ENCODE measurements around the gene ZCCHC2.

Gene ZCCHC2

DNA sequence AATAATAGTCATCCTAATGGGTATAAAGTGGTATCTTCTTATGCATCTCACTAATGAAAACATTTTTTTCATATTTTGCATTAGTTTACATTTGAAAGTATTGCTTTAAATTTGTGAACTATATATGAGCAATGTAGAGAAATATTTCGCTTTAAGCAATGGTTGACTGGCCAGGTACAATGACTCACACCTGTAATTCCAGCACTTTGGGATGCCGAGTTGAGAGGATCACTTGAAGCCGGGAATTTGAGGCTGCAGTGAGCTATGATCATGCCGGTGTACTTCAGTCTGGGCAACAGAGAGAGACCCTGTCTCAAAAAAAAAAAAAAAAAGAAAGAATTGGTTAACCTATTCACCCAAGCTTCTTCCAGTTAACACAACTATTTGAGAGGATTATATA is 15.1 kb downstream of the ZCCHC2 start:
- DNase-seq = no peak

DNA sequence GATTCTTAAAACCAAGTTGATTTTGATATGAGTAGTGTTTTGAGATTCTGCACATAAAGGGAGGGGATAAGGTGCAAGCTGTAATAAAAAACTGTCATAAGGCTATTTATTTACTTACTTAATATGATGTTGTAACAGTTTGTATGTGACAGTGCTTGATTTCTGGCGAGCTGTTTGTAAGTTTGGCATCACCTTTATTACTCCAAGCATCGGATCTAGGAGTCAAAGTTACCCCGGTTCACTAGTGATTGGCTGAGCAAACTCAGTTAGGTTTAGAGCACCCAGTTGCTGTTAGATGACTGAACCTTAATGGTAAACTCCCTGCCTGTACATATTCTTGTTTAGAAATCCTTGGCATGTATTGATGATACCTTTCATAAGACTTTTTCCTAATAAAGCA is 16.1 kb downstream of the ZCCHC2 start:
- DNase-seq = no peak

DNA sequence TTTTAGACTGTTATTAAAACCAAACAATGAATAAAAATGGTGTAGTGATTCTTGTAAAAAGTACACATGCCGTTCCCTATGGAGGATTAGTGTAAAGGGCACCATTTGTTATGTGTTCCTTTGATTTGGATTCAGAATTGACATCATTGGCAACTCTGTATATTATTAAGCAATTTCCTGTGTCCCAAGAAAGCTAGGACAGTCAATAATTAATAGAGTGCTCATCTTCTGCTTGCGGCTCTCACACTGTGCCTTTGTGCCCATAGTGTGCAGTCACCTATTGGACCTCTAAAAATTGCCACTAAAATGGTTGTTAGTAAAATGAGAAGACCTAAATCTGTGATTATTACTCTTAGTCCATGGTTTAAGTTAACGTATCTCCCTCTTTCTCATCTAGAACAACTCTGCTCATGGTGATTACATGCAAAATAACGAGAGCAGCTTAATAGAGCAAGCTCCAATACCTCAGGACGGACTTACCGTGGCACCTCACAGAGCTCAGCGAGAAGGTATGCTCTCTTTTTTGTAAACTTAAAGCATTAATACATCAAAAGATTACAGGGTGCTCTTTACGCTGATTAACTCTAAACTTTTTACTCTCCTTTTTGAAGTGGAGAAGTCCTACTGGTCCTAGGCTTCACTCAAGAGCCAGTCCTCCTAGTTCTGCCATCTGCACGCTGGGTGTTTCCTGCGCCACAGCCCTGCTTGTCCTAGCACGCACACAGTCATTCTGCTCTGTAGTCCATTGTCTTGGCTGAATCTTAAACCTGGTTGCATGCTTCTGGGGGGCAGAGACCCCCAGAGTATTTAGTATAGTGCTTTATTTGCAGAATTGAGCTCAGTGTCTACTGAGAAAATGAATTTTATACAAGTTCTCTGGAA is 16.7 kb downstream of the ZCCHC2 start:
- DNase-seq = no peak

DNA sequence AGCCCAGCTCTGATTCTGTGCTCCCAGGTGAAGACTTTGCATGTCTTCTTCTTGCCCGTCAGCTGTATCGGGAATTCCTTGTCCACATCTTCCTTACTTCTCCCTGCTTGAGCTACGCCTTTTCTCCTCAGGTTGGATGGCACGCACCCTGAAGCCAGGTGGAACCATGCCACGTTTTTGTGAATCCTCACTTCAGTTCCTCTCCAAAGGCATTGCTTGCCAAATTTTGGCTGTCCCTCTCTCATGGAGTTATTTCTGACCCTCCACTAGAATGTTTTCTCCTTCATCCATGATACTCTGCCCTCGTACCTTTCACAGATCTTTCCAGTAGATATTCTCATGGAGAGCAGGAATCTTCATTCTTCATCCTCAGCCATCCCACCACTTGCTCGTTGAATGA is 20.2 kb downstream of the ZCCHC2 start:
- no peak for DNase-seq

DNA sequence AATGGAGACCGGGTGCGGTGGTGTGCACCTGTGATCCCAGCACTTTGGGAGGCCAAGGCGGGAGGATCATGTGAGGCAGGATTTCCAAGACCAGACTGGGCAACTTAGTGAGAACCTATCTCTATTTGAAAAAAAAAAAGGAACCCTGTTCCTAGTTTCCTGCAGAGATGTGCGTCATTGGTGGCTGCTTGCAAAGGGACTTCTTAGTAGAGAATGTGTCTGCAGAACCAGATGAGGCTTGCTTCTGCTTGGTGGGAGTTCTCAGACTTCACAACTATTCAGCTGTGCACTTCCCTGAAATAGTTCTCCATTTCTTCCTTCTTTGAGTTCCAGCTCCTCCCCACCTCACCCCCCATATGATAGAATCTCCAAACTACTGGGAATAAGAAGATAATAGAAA is 22.3 kb downstream of the ZCCHC2 start:
- no peak for DNase-seq

DNA sequence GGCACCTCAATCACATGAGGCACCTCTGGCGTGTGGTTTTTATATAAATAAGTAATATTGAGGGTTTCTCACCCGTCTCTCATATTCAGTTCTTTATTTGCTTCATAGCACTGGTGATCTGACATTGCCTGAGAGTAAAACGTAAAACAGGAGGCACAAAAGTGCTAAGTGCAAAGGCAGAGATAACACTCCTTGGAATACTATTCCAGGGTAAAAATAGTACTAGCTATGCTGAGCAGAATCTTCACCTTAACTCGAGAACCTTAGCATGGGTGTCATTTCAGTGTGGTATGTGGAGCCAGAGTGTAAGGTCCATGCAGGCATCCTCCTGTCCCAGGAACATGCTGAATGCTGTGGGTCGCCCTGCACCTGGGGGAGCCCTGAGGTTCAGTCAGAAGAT is 26.9 kb downstream of the ZCCHC2 start:
- no peak for DNase-seq

DNA sequence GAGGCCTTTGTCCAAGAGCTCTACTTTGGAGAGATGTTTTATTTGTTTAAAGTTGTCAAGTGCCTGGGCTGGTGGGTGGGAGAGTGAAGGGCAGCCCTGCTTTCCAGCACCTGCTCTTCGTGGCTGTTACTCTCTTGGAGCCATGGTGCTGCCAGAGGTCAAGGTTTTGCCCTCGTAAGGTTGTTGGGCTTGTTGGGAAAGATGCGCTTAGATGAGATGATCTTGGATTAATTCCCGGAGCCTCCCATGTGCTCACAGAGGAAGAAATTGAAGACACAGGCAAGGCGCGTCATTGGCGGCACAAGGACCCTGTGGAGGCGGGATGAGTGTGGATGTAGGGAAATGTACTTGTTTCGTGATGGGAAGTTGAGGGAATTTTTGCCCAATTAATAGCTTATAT is 27.9 kb downstream of the ZCCHC2 start:
- DNase-seq = no peak

DNA sequence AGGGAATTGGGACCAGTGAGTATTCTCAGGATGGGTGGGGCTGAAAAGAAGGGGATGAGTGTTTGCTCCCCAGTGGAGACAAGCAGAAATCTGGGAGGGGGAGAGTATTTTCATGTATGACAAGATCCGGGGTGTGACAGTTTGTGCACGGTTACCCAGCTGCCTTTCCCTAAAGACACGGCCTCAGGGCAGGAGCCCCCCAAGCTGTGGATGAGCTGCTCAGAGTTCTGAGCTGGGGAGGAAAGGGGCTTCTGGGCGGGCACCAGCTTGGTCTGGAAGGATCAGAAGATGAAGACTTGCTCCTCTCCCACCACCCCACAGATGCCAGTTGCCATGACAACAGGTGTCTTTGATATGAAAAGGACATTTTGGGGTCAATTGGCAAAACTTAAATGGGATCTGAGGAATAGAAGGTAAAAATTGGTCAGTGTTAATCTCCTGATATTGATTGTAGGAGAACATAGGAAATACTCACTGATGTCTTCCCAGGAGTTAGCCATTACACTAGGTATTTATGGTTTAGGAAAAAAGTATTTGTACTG is 29.2 kb downstream of the ZCCHC2 start:
- DNase-seq = no peak

DNA sequence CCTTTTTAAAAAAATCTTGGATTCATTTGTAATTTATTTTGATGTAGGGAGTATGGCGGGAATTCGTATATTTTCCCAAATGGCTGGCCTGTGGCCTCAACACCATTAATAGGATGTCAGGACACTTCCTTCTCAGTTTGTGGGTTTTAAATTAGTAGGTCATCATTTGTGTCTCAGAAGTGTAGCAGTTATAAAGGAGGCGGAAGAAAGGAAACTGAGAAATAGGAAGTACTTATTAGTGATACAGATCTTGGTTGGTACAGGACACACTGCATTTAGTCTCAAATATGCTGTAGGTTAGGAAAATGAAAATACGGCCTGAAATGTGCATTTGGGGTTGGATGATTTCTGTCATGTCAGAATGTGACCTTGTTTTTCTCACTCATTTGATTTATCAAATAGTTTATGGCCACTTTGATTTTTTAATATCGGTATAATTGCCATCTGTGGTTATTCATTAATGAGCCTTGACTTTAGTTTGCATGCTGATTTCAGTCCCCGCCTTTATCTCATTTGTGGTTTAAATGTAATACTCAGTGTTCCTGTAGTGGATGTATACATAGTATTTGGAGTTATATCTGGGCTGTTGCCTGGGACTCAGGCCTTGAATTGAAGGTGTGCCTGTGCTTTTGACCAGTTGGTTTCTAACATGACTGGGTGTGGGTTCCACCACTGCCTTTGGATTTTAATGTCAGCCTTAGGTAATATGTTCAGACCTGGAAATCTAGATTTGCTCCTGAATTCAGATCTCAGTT is 31.4 kb downstream of the ZCCHC2 start:
- DNase-seq = no peak

DNA sequence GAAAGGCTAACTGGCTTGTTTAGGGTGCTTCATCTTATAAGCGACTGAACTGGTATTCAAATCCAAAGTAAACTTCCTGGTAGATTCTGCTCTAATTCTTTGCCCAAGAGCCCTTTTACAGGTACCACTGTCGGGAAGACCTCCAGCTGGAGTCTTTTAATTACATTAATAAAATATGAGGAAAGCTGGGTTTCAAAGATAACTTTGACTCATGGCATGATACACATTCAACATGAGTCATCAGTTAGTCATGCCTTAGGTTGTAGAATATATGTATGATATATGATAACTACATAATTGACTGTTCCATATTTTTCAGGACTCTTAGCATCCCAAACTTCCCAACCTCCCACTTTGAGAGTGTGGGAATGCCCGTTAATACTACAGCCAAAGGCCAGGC is 32.3 kb downstream of the ZCCHC2 start:
- no peak for DNase-seq

DNA sequence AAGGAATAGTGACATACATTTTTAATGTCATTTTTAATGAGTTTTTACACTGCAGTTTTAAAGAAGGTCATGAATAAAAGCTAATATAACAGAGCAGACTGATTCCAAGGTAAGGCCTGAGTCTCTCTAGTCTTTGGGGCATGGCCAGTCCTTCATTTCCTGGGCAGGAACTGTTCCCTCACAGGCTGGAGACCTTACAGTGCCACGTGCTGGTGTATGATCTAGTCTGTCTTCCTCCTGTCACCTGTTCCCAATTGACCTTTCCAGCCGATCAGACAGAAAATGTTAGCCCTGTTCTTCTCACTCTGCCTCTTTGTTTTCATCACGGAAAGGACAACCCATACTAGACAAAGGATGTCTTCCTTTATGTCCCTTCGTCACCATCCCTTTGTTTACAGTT is 33.6 kb downstream of the ZCCHC2 start:
- DNase-seq = no peak

DNA sequence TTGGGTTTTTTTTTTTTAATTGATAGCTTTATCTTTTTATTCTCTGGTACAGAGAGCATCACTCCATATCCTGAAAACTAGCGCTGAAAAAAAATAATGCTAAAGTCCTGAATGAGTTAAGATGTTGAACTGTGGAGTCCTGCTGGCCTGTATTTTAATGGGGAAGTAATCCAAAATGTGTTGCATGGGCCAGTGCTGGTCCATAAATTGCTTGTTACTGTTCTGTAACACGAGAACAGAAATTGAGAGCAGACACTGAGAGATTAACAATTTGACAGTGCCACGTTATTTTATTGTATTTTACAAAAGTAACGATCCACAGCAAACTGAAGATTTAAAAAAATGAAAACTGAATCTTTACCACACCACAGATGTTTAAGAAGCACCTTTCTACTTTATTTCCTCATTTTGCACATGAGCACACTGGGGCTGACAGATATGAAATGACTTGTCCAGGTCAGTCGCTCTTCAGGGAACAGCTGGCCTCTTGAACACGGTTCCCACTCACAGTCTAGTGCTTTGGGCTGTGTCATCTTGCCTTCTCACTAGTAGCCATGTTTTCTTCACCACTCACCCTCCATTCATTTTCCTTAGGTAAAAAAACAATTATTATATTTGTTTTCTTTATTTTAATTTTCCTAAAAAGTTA is 35.3 kb downstream of the ZCCHC2 start:
- DNase-seq = no peak

DNA sequence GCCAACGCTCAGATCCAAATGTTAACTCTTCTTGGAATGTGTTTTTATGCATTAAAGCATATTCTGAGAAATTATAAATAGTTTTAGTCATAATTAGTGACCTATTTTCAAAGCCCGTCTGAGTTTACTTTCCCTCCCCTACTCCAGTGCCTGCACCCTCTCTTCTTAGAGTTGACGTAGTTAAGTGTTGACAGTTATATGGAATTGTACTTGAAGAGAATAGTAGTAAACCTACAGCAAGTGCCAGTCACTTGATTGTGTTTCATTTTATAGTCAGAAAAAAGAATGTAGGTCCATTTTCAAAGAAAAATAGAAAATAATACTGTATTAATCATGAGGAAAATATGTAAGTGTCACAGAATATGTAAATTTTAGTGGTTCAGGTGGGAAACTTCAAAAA is 41.2 kb downstream of the ZCCHC2 start:
- DNase-seq = no peak

DNA sequence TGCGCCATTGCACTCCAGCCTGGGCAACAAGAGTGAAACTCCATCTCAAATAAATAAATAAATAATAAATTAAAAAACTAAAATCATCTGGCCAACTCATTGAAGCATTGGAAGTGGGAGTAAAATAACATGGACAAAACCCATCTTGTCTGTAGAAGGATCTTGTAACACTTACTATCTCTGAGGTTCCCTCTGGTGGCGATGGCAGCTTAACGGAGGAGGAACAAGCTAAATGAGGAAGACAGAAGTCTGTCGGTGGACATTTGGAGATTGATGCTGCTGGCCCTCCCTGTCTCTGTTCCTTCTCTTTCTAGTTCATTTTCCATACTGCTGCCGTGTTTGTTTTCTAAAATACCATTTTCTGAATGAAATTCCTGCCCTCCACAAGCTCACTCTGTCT is 43.4 kb downstream of the ZCCHC2 start:
- no peak for DNase-seq

DNA sequence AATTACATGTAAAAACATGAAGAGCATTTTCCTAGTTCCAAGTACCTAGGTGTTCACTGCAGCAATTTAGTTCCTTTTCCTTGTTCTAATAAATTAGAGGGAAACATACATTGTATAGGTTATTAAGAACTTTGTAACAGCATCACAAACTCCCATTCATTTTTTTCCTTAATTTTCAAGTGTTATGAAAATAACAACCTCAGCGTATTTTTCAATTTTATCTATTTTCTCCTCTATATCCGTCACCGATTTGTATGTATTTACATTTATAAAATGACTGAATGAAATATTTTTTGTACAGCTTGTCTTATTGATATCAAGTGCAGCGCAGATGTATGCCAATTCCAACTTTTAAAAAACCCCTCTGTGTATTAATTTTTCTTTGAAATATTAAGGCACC is 44.0 kb downstream of the ZCCHC2 start:
- no peak for DNase-seq

DNA sequence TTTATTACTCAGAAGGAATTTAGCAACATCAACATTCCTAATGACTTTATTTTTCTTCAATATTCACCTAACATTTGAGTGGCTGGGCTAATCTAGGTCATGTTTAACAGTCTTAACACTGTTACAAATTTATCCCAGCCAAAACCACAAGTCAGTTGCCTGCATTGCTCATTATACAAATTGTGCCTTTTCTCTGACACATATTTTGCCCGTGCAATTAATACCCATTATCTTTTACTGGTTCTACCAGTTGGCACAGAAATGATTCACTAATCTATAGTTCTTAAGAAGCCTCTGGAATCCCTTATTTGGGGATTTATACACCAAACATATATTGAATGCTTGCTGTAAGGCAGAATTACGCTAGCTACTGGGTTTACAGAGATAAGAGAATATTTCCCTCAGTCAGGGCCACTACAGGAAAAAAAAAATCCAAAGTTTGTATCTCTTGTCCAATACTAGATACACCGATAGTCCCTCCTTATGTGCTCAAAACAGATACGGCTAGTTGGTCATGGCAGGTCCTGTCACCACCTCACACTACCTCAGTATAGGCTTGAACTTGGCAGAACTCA is 46.3 kb downstream of the ZCCHC2 start:
- no peak for DNase-seq

DNA sequence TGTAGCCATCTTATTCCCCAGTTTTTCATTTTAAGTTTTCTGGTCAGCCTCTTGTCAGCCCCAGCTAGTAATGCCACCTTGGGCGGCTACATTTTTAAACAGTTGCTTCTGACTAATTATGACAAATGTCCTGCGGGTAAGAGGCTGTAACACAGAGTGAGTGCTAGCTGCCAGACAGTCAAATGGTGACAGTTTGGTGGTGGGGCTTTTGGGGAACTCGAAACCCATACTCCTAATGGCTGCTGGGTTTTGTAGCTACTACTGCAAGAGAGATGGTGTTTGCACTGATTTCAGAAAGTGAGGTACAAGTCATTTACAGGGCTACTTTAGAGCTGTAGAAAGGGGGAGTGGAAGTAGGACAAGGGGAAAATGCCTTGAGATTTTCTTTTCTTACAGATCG is 48.2 kb downstream of the ZCCHC2 start:
- no peak for DNase-seq

DNA sequence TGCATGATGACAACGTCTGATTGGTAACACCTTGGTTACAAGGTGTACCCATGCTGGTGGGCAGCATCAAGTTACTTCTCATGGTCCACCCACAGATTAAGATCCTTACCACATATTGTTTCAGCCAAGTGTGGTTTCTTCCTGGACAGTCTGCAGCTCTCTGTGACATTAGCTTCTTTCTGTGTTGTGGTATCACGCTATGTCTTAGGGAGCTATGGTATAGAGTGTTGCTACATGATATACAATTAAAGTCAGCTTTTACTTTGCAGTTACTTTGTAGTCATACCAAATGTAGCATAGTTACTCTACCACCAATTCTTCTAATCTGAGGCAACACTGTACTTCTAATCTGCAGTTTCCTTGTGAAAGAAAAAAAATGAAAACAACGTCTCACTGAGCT is 48.8 kb downstream of the ZCCHC2 start:
- no peak for DNase-seq

DNA sequence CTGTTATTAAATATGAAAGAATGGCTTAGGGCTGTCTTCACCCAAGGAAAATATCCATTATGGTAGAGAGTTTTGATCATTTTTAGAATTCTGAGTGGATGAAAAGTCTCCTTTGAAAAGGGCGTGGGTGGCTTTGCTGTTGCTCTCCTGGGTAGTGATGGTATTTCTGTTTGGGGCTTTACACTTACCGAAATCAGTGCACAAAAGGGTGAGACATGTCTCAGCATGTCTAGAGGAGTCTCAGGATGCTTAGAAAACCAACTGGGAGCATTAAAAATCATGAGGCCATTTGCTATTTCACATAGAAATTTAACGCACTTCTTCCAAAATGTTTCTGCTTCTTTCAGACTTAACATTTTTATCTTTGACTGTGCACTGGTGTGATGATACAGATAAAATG is 49.6 kb downstream of the ZCCHC2 start:
- DNase-seq = no peak

DNA sequence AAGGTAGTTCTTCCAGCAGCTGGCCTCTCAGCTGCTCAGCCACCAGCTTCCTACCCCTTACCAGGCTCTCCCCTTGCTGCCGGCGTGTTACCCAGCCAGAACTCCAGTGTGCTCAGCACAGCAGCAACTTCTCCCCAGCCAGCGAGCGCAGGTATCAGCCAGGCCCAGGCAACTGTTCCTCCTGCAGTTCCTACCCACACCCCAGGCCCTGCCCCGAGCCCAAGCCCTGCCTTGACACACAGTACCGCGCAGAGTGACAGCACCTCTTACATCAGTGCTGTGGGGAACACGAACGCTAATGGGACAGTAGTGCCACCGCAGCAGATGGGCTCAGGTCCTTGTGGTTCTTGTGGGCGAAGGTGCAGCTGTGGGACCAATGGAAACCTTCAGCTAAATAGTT is 52.0 kb downstream of the ZCCHC2 start:
- no peak for DNase-seq

DNA sequence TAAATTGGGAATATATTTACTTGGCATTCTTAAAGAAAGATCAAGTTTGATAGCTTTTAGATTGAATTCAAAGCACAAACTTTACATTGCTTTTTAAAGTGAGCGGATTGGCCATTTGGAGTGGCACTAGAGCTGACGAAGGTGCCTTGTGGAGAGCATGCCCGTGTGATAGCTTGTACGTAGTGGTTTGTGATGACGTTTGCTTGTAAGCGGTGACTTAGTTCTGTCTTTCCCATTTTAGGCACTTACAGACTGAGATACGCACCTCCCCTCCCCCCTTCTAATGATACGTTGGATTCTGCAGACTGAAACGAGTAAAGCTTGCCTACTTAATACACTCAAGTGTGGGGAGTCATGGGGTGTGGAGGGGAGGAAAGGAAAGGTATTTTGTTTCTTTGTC is 53.4 kb downstream of the ZCCHC2 start:
- no peak for DNase-seq

DNA sequence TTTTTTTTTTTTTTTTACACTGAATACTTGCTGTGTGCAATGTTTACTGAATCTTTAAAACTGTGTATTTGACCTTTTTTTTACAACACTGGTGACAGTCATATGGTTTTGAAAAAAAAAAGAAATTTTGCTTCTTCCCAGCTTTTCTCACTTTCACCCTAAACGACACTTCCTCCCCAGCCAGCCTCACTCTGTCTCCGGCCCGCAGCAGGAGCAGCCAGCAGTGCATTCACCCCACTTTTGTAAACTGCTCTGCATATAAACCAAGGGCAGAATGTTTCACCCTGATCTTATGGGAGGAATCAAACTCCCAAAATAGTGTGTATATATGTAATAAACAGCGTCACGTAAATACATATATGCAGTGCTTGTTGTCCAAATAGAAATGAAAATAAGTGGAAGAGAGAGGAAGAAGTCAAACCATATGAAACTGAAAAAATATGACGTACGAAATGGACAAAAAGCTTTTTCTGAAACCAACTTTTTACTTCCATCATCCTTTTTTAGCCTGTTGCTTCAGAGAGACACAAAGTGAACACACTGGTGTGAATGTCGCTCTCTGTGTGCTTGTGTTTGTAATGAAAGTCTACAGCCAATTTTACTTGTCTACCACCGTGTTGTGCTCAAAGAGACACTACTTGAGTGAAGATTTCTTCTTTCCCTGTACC is 54.2 kb downstream of the ZCCHC2 start:
- DNase-seq = no peak

Measured in right kidney (tissue), 1 donor.